ENCODE data around the gene ZCCHC9. TPM values are rescaled to one million over a fixed set of nuclear protein-coding genes. Genes with fewer than 3 reads are reported as not detected.

ZCCHC9 gene
- total and polyA plus RNA-seq, 9 donors = 23.9 to 30.8 (median 28.2) TPM

Other genes starting within 250 kb of the ZCCHC9 start
- gene CKMT2, start 68.3 kb upstream of the ZCCHC9 start, total RNA-seq = 91.3 TPM
- 10 to 100 TPM; 37.0 to 78.0 (median 61.5) TPM for gene CKMT2, start 68.3 kb upstream of the ZCCHC9 start, polyA plus RNA-seq (ENCODE audit: insufficient read depth in 1 of 8, insufficient read length in 8 of 8, low replicate concordance in 1 of 8)
- gene ACOT12, start 92.5 kb downstream of the ZCCHC9 start, total RNA-seq = 0.18 TPM
- under 1 TPM in 5 of 8 donors, not detected in 3; 0.23 to 0.53 (median 0.43) TPM for gene ACOT12, start 92.5 kb downstream of the ZCCHC9 start, polyA plus RNA-seq (ENCODE audit: insufficient read depth in 1 of 8, insufficient read length in 8 of 8, low replicate concordance in 1 of 8)

All from muscle of leg (tissue), 9 donors.